Tibial artery (tissue), 4 donors: ENCODE results near the gene C3orf52.

Source experiments
- DNase-seq, 2 donors: peaks; one replicate each; pipeline ENCODE4 v3.0.0-alpha.2; 2019
- H3K27ac ChIP-seq, 2 donors: fragments of 200-600 bp; sonication (generic) in 1 of 2; 1 replicate in 1 of 2; 2 replicates in 1 of 2; pipeline ENCODE4 v1.5.1; 2018 to 2019; ENCODE audit warnings: mild to moderate bottlenecking in 1 of 2
- H3K27me3 ChIP-seq, 2 donors: fragments of 200-600 bp; sonication (generic) in 1 of 2; one replicate each; pipeline versions ENCODE4 v1.5.1 to v1.6.0; 2016 to 2019
- H3K36me3 ChIP-seq, 3 donors: fragments of 200-600 bp; sonication (generic) in 2 of 3; one replicate each; pipeline ENCODE4 v1.5.1; 2016 to 2019; ENCODE audit warnings: mild to moderate bottlenecking in 2 of 3
- H3K4me1 ChIP-seq, 4 donors: fragments of 200-600 bp; sonication (generic) in 2 of 4; 1 replicate in 3 of 4; 2 replicates in 1 of 4; pipeline ENCODE4 v1.5.1; 2016 to 2019
- H3K4me3 ChIP-seq, 2 donors: fragments of 200-600 bp; sonication (generic) in 1 of 2; 1 replicate in 1 of 2; 2 replicates in 1 of 2; pipeline ENCODE4 v1.5.1; 2018 to 2019; ENCODE audit warnings: mild to moderate bottlenecking in 2 of 2
- H3K9me3 ChIP-seq, 3 donors: fragments of 200-600 bp; sonication (generic) in 1 of 3; one replicate each; pipeline ENCODE4 v1.5.1; 2016 to 2019
- CTCF ChIP-seq, 2 experiments: fragments of 200-600 bp in 1 of 2; fragments of 450-650 bp in 1 of 2; IDR thresholded peaks; one replicate each; pipeline ENCODE4 v1.5.1; 2017 to 2019; ENCODE audit warnings: antibody characterized with exemption in 2 of 2, mild to moderate bottlenecking in 1 of 2, moderate library complexity in 1 of 2
- intact Hi-C: fragments of 100-400 bp; cut with DNase I; formaldehyde crosslinking; loops from one replicate; pipeline ENCODE4 v1.15.0; 2023; ENCODE audit warnings: low total_unique reads

The C3orf52 gene

GRCh38 chr3:112137781-112138180, 51.6 kb downstream of the C3orf52 start:
- Histone ChIP-seq H3K4me3 (no peak overlapping the region), H3K4me1 (no peaks in the 10 kb centered on the region), H3K36me3 (no peaks in the 10 kb centered on the region), H3K27me3 (no peaks in the 10 kb centered on the region), H3K9me3 (no peaks in the 10 kb centered on the region), H3K27ac (no peak overlapping the region)
- intact Hi-C loops, result no loop called here
- DNase-seq, result no peak
- no peak for TF ChIP-seq CTCF (IDR thresholded peaks at IDR 0.05)

GRCh38 chr3:112138219-112138969, 52.2 kb downstream of the C3orf52 start:
- Histone ChIP-seq H3K36me3 (no peaks in the 10 kb centered on the region), H3K27me3 (no peaks in the 10 kb centered on the region), H3K27ac (no peak overlapping the region), H3K4me3 (no peak overlapping the region), H3K4me1 (no peaks in the 10 kb centered on the region), H3K9me3 (no peaks in the 10 kb centered on the region)
- DNase-seq, result no peak
- intact Hi-C loops, result no loop called here
- no peak for TF ChIP-seq CTCF (IDR thresholded peaks at IDR 0.05)

- Histone ChIP-seq H3K27ac (no peak overlapping the region), H3K4me1 (no peaks in the 10 kb centered on the region), H3K36me3 (no peaks in the 10 kb centered on the region), H3K9me3 (peaks cover 0 to 7% (median 6%) of the 10 kb centered on the region in 3 donors), H3K27me3 (no peaks in the 10 kb centered on the region), H3K4me3 (no peak overlapping the region)
- no peak for TF ChIP-seq CTCF (IDR thresholded peaks at IDR 0.05)
- intact Hi-C loops, result no loop called here
- no peak for DNase-seq
Observed at GRCh38 chr3:112140584-112140983, 54.4 kb downstream of the C3orf52 start.

- Histone ChIP-seq H3K4me3 (no peak overlapping the region), H3K27ac (no peak overlapping the region), H3K36me3 (no peaks in the 10 kb centered on the region), H3K9me3 (peaks cover 0 to 7% (median 6%) of the 10 kb centered on the region in 3 donors), H3K4me1 (no peaks in the 10 kb centered on the region), H3K27me3 (no peaks in the 10 kb centered on the region)
- TF ChIP-seq CTCF (IDR thresholded peaks at IDR 0.05), result no peak
- no peak for DNase-seq
- intact Hi-C loops, result no loop called here
Observed at GRCh38 chr3:112141293-112141692, 55.1 kb downstream of the C3orf52 start.

- no peak overlapping the region for H3K27ac ChIP-seq
- peaks cover 0 to 5% (median 0%) of the 10 kb centered on the region in 3 donors for H3K36me3 ChIP-seq
- intact Hi-C loops, result no loop called here
- H3K9me3 ChIP-seq, result peaks cover 0 to 21% (median 6%) of the 10 kb centered on the region in 3 donors
- H3K4me1 ChIP-seq, result no peaks in the 10 kb centered on the region
- DNase-seq, result no peak
- no peak overlapping the region for H3K4me3 ChIP-seq
- no peaks in the 10 kb centered on the region for H3K27me3 ChIP-seq
- TF ChIP-seq CTCF (IDR thresholded peaks at IDR 0.05), result no peak
Observed at GRCh38 chr3:112143251-112143650, 57.1 kb downstream of the C3orf52 start.
